ENCODE results near the gene MVB12B. TPM values are rescaled to one million over a fixed set of nuclear protein-coding genes. Genes with fewer than 3 reads are reported as not detected.

MVB12B gene
- total RNA-seq, 2 donors from 2014 or later: 5.9 to 8.7 TPM

DNA sequence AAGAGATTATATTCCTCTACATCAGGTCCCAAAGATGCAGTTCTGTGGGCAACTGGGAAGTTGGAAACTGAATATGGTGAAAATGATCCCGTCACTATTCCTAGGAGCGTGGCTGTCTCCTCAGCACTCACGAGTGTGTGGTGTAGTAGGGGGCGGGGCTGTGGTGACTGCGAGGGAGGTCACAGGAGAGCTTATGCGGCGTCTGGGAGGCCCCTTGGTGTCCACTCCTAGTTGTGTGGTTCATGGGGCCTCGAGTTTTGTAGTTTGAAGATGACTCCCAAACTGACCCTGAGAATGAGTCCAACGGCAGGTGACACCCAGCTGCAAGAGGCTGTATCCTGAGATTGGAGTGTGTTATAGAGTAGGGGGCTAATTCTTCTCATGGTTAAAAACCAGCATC, 68.2 kb downstream of the MVB12B start:
- TF ChIP-seq, protein P1, sequence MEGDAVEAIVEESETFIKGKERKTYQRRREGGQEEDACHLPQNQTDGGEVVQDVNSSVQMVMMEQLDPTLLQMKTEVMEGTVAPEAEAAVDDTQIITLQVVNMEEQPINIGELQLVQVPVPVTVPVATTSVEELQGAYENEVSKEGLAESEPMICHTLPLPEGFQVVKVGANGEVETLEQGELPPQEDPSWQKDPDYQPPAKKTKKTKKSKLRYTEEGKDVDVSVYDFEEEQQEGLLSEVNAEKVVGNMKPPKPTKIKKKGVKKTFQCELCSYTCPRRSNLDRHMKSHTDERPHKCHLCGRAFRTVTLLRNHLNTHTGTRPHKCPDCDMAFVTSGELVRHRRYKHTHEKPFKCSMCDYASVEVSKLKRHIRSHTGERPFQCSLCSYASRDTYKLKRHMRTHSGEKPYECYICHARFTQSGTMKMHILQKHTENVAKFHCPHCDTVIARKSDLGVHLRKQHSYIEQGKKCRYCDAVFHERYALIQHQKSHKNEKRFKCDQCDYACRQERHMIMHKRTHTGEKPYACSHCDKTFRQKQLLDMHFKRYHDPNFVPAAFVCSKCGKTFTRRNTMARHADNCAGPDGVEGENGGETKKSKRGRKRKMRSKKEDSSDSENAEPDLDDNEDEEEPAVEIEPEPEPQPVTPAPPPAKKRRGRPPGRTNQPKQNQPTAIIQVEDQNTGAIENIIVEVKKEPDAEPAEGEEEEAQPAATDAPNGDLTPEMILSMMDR (IDR thresholded peaks at IDR 0.05): no peak
- peaks cover 0 to 20% of the 10 kb centered on the region in 2 donors for H3K4me1 ChIP-seq
- no peaks in the 10 kb centered on the region for H3K36me3 ChIP-seq
- no peak overlapping the region for H3K4me3 ChIP-seq
- DNase-seq (ENCODE audit: low spot score): no peak
- no peaks in the 10 kb centered on the region for H3K27me3 ChIP-seq
- no peaks in the 10 kb centered on the region for H3K9me3 ChIP-seq
- no peak overlapping the region for H3K27ac ChIP-seq

DNA sequence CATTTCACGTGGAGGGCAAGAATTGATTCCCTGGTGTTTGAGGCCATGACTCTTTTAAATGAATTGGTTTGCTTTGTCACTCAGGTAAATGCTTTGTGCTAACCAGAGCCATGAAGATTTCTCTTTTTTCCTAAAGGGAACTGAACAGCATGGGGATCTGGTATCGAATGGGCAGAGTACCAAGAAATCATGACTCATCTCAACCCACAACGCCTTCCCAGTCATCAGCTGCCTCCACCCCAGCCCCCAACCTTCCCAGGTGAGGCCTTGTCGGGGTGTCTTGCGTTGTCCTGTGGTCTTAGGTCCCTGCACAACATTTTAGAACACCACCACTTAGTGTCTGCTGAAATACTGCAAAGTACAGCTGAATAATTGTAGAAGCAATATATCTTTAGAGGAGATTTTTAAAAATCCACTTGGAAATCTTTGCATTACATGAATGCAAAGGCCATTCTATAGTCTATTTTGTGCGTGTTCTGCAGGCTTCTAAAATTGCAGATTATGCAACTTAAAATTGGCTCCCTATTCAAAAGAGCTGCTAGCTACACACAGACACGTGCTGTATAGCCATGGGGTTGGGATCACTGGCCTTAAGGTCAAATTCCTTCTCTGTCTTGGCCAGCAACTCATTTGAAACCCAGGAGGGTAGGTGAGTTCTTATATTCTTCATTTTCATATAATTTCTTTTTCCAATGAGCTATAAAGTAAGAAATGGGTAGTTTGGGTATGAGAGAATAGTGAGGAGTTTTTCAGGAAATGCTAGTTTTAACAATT, 69.0 kb downstream of the MVB12B start:
- no peak overlapping the region for H3K27ac ChIP-seq

DNA sequence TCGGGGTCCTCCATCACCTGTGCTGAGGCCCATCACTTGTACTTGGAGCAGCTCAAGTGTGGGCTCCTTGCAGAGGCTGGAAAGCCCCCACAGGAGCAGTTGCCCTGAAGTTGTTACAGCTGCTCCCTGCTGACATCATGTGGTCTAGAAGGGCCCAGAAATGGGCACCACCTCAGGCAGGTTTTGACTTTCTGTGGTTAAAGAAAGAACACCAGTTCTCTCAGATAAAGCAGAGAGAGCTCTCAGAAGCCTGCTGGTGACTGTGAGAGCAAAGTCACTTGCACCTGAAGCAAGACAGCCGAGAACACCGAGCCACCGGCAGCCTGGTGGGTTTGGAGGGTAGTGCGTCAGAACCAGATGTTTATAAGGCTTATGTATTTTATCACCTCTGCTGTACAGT, 70.4 kb downstream of the MVB12B start:
- H3K9me3 ChIP-seq: no peaks in the 10 kb centered on the region
- TF ChIP-seq, protein P1 (IDR thresholded peaks at IDR 0.05): no peak
- no peaks in the 10 kb centered on the region for H3K36me3 ChIP-seq
- no peak overlapping the region for H3K4me3 ChIP-seq
- no peak overlapping the region for H3K27ac ChIP-seq
- H3K27me3 ChIP-seq: no peaks in the 10 kb centered on the region
- no peak for DNase-seq (ENCODE audit: low spot score)
- H3K4me1 ChIP-seq: peaks cover 0 to 19% of the 10 kb centered on the region in 2 donors

More for the DNA sequence above, 69.0 kb downstream of the MVB12B start:
- Histone ChIP-seq H3K4me3 (no peak overlapping the region), H3K27me3 (no peaks in the 10 kb centered on the region), H3K9me3 (no peaks in the 10 kb centered on the region), H3K4me1 (peaks cover 0 to 20% of the 10 kb centered on the region in 2 donors), H3K36me3 (no peaks in the 10 kb centered on the region)
- TF ChIP-seq, protein P1 (IDR thresholded peaks at IDR 0.05): no peak
- no peak for DNase-seq (ENCODE audit: low spot score)

DNA sequence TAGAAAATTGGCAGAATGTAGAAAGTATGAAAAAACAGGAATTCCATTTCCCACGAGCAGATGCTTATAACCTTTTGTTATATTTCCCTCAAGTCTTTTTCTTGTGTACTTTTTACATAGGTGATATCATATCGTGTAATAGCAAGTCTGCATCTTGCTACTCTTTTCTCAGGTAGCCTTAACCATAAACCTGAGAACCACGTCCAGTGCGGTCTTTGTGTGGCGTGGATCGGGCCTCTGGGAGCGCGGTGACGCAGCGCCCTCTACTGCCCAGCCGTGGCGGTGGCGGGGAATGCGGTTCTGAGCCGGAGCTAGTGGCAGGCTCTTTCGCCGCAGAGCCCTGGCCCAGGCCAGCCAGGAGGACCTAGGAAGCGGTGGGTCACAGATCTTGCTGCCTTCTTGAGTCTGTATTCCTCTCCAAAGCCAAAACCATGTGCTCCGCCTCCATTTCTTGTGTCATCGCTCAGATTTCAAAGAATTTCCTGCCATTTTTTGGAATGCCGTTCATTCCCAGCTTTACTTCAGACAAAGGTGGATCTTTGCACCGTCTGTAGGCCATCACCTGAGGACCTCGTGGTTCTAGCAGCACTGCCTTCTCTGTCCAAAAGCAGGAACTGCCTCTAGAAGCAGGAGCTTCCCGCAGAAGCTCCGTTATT, 71.9 kb downstream of the MVB12B start:
- Histone ChIP-seq H3K27ac (no peak overlapping the region), H3K27me3 (no peaks in the 10 kb centered on the region), H3K4me3 (no peak overlapping the region), H3K9me3 (no peaks in the 10 kb centered on the region), H3K36me3 (no peaks in the 10 kb centered on the region), H3K4me1 (peaks cover 0 to 4% of the 10 kb centered on the region in 2 donors)
- peak; percentile 83 for DNase-seq (ENCODE audit: low spot score)
- TF ChIP-seq, protein P1 (IDR thresholded peaks at IDR 0.05): peak; percentile 91 to 96

DNA sequence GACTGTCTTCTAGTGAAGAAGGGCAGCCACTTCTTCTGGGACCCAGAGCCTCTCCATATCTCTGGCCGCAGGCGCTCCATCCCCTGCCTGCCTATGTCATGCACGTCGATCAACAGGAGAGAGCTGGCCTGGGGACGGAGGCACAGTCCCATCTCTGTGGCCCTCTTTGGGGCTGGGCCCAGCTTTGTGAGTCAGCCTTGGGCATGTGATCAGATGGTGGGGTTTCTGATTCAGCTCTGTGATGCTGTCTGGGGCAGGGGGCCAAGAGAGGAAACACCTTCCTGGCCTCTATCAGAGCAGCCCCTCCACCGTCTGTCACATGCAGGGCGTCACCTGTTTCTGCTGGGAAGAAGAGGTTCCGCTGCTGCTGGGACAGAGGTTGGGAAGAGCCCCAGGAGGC, 72.6 kb downstream of the MVB12B start:
- Histone ChIP-seq H3K27ac (no peak overlapping the region), H3K36me3 (no peaks in the 10 kb centered on the region), H3K4me3 (no peak overlapping the region), H3K4me1 (peaks cover 0 to 4% of the 10 kb centered on the region in 2 donors), H3K9me3 (no peaks in the 10 kb centered on the region), H3K27me3 (no peaks in the 10 kb centered on the region)
- no peak for DNase-seq (ENCODE audit: low spot score)
- TF ChIP-seq, protein P1 (IDR thresholded peaks at IDR 0.05): no peak
